Naive B cell (primary cell): Measurements from ENCODE around the gene TCFL5. TPM values are rescaled to one million over a fixed set of nuclear protein-coding genes. Genes with fewer than 3 reads are reported as not detected.

Experiments used
- ATAC-seq, 2 donors: fragments of 150-1000 bp; cut with Tn5 transposase; 2 replicates each; pipeline ENCODE4 v1.10.0; 2021; ENCODE audit warnings: low read depth in 2 of 2, mild to moderate bottlenecking in 2 of 2, moderate library complexity in 2 of 2
- DNase-seq: peaks from one replicate; pipeline ENCODE4 v3.0.0; 2022
- H3K27ac Mint-ChIP-seq, 6 donors: one replicate each; pipeline ENCODE4 v1.8.0; 2020 to 2022; ENCODE audit warnings: mild to moderate bottlenecking in 6 of 6, mixed read lengths in 6 of 6, moderate library complexity in 5 of 6, inconsistent platforms in 2 of 6
- H3K27me3 Mint-ChIP-seq, 3 donors: one replicate each; pipeline ENCODE4 v1.8.0; 2021 to 2022; ENCODE audit warnings: mixed read lengths in 3 of 3, mild to moderate bottlenecking in 1 of 3
- H3K36me3 Mint-ChIP-seq, 2 donors: one replicate each; pipeline ENCODE4 v1.8.0; 2020 to 2022; ENCODE audit warnings: mixed read lengths in 2 of 2, inconsistent platforms in 1 of 2, mild to moderate bottlenecking in 1 of 2
- H3K4me1 Mint-ChIP-seq, 3 donors: one replicate each; pipeline ENCODE4 v1.8.0; 2020 to 2022; ENCODE audit warnings: mixed read lengths in 3 of 3, inconsistent platforms in 1 of 3, mild to moderate bottlenecking in 1 of 3, moderate library complexity in 1 of 3
- H3K4me3 Mint-ChIP-seq, 8 donors: one replicate each; pipeline ENCODE4 v1.8.0; 2020 to 2022; ENCODE audit warnings: mild to moderate bottlenecking in 8 of 8, mixed read lengths in 8 of 8, moderate library complexity in 8 of 8, inconsistent platforms in 2 of 8
- H3K9me3 Mint-ChIP-seq, 7 donors: one replicate each; pipeline ENCODE4 v1.8.0; 2020 to 2022; ENCODE audit warnings: mixed read lengths in 7 of 7, mild to moderate bottlenecking in 5 of 7, inconsistent platforms in 2 of 7, moderate library complexity in 1 of 7
- polyA plus RNA-seq, 6 donors: library from polyadenylated mRNA; unstranded; fragments of 300-500 nt; fragmentation: Illumina TruSeq; gene quantifications; one replicate each; pipeline ENCODE4 v1.2.3, GENCODE V29; 2021; ENCODE audit warnings: low read depth in 6 of 6

The TCFL5 gene
- polyA plus RNA-seq, 6 donors from 2014 or later = 0.51 to 2.0 (median 1.2) TPM

- Mint-ChIP-seq H3K4me1 (no peaks in the 10 kb centered on the region), H3K36me3 (peaks cover 5 to 6% of the 10 kb centered on the region in 2 donors), H3K4me3 (no peak overlapping the region), H3K27ac (no peak overlapping the region), H3K27me3 (no peaks in the 10 kb centered on the region), H3K9me3 (no peaks in the 10 kb centered on the region)
- ATAC-seq (no peak), DNase-seq (no peak)
Measured at GRCh38 chr20:62890444-62890843, 28.8 kb upstream of the TCFL5 start.

GRCh38 chr20:62889871-62890270 is 28.2 kb upstream of the TCFL5 start:
- Mint-ChIP-seq H3K9me3 (no peaks in the 10 kb centered on the region), H3K27me3 (no peaks in the 10 kb centered on the region), H3K27ac (no peak overlapping the region), H3K4me1 (no peaks in the 10 kb centered on the region), H3K36me3 (peaks cover 0 to 6% of the 10 kb centered on the region in 2 donors), H3K4me3 (no peak overlapping the region)
- DNase-seq (no peak), ATAC-seq (no peak)

- peaks cover 0 to 6% of the 10 kb centered on the region in 2 donors for H3K36me3 Mint-ChIP-seq
- ATAC-seq (no peak), DNase-seq (no peak)
- no peak overlapping the region for H3K27ac Mint-ChIP-seq
- H3K4me3 Mint-ChIP-seq = no peak overlapping the region
- H3K27me3 Mint-ChIP-seq = no peaks in the 10 kb centered on the region
- H3K4me1 Mint-ChIP-seq = no peaks in the 10 kb centered on the region
- H3K9me3 Mint-ChIP-seq = no peaks in the 10 kb centered on the region
Measured at GRCh38 chr20:62889411-62889810, 27.8 kb upstream of the TCFL5 start.

- Mint-ChIP-seq H3K9me3 (no peaks in the 10 kb centered on the region), H3K27me3 (no peaks in the 10 kb centered on the region), H3K36me3 (peaks cover 0 to 6% of the 10 kb centered on the region in 2 donors), H3K27ac (no peak overlapping the region), H3K4me1 (no peaks in the 10 kb centered on the region), H3K4me3 (no peak overlapping the region)
- ATAC-seq = no peak
- DNase-seq = no peak
Measured at GRCh38 chr20:62888910-62889309, 27.3 kb upstream of the TCFL5 start.

GRCh38 chr20:62888406-62888805 is 26.8 kb upstream of the TCFL5 start:
- Mint-ChIP-seq H3K4me3 (no peak overlapping the region), H3K36me3 (peaks cover 0 to 6% of the 10 kb centered on the region in 2 donors), H3K27ac (peak overlapping the region in 1 of 6 donors; percentile 27), H3K4me1 (no peaks in the 10 kb centered on the region), H3K27me3 (no peaks in the 10 kb centered on the region), H3K9me3 (no peaks in the 10 kb centered on the region)
- no peak for DNase-seq
- ATAC-seq = no peak

DNA sequence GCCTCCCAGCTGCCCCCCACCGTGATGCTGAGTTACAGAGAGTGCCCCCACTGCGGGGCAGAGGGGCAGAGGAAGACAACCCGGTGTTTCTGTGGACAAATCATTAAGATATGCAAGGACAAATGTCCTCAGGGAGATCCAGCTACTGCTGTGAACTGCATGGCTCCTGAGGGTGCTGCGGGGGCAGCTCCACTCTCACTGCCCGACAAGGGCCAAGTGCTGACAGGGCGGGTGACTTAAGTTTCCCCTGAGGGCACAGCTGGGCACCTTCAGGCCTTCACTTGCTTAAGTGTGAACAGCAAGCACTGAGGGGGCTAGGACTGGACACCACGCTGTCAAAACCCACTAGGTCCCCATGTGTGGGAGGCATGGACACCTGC is 26.2 kb upstream of the TCFL5 start:
- Mint-ChIP-seq H3K36me3 (peaks cover 0 to 6% of the 10 kb centered on the region in 2 donors), H3K4me1 (no peaks in the 10 kb centered on the region), H3K4me3 (no peak overlapping the region), H3K27me3 (no peaks in the 10 kb centered on the region), H3K27ac (no peak overlapping the region), H3K9me3 (no peaks in the 10 kb centered on the region)
- DNase-seq = no peak
- ATAC-seq = no peak

DNA sequence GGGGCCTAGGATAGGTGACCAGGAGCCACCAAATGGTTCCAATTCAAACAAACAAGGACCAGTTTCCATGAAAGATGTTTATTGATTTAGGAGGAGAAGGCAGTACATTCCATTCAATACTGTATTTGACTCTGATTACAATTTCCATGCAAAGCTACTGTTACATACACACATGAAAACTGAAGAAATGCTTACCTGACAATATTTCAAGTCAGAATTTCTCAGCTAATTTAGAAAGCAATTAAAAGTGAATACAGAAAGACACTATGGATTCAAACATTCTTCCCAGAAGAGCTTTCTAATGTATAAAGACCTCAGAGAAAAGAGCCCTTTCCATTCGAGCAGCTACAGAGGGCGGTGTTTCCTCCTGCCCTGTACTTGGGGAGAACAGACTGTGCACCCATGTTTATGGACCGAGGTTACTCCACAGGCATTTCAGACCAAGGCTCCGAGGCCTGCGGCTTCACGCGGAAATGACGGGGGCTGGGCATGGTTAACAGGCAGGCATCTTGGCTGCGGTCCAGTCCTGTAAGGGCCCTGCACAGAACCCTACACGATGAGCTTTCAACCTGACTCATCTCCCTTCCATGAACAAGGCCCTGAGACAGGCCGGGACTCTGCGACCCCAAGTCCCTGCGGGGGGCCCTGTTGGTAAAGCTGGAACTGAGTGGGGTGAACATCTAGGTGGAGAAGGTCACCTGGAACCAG is 25.7 kb upstream of the TCFL5 start:
- H3K27ac Mint-ChIP-seq = peak overlapping the region in 1 of 6 donors; percentile 36
- peaks cover 0 to 6% of the 10 kb centered on the region in 2 donors for H3K36me3 Mint-ChIP-seq
- no peaks in the 10 kb centered on the region for H3K27me3 Mint-ChIP-seq
- no peak overlapping the region for H3K4me3 Mint-ChIP-seq
- no peaks in the 10 kb centered on the region for H3K4me1 Mint-ChIP-seq
- no peaks in the 10 kb centered on the region for H3K9me3 Mint-ChIP-seq
- DNase-seq (no peak), ATAC-seq (no peak)

GRCh38 chr20:62886709-62887058 is 25.1 kb upstream of the TCFL5 start:
- H3K4me1 Mint-ChIP-seq = peaks cover 0 to under 1% (median 0%) of the 10 kb centered on the region in 3 donors
- no peak for ATAC-seq

DNA sequence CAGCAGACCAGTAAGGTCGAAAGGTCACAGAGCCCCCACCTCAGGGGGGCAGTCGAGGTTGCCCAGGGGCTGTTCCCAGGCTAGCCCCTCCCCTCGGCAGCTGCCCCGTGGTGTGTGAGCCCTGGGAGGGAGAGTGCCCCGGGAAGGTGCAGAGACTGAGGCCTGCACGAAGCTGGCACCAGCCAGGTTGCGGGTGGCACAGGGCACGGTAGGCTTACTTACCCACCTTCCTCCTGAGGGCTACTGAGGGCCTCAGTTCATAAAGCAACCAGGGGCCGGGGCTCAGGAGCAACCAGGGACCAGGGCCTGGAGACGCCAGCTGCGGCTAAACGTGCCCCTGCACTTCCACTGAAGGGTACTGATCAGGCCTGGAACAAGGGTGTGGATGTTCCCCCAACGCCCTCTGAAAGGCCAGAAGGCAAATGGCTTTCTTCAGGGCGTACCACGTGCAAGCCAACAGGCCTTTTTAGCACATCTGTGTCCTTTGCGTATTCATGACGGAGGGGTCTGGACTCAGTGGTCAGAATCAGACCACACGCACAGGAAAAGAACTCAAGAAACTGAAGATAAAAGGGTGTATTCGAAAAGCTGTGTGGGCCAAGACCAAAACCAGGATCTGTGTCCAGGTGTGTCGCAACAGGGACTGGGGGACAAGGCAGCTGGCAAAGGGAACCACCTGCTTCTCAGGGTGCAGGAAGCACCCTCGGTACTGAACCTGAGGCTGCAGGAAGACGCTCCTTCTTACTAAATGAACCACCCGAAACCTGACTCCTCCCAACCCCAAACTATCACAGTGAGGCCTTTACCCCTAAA is 24.5 kb upstream of the TCFL5 start:
- no peak for ATAC-seq
- no peak overlapping the region for H3K27ac Mint-ChIP-seq

More at GRCh38 chr20:62886709-62887058, 25.1 kb upstream of the TCFL5 start:
- DNase-seq = no peak
- H3K36me3 Mint-ChIP-seq = peaks cover 3 to 6% of the 10 kb centered on the region in 2 donors
- H3K9me3 Mint-ChIP-seq = no peaks in the 10 kb centered on the region
- H3K27ac Mint-ChIP-seq = peak overlapping the region in 3 of 6 donors; percentile 31 to 78 (median 36)
- no peak overlapping the region for H3K4me3 Mint-ChIP-seq
- no peaks in the 10 kb centered on the region for H3K27me3 Mint-ChIP-seq

DNA sequence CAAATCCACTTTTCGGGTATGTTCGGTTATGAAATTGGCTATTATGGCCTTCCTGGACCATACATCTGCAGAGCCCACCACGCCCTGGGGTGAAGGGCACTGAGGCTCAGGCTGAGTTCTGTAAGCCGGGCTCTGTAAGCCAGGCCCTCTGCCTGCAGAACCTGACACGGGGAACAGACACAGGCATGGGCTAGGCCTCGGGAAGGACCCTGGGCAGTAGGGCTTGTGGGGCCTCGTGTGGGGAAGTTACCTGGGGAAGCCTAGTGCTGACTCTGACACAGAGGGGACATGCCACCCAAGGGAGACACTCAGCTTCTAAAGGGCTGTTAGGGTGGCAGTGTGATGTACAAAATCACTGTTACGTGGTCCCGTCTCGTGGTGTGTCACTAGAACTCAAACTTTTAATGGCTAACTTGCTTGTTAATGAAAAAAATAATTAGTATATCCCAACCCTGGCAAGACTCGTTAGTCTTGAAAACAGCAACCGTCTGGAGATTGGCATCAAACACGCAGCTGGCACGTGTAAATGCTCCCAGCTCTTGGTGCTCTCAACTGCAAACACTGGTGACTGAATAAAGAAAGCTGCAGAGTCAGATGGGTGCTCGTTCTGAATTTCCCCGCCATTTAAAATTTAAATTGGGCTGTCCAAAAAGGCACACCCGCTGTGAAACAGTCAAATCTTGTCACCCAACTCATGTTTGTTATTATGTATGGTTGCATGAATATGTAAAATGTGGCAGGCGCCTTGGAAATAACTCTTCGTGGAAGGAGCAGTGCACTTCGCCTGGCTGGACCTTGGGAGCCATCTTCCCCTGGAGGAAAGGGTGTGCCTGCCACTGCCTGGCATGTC is 23.6 kb upstream of the TCFL5 start:
- Mint-ChIP-seq H3K27ac (no peak overlapping the region), H3K4me3 (no peak overlapping the region), H3K36me3 (peaks cover 0 to 9% of the 10 kb centered on the region in 2 donors), H3K27me3 (no peaks in the 10 kb centered on the region), H3K4me1 (peaks cover 0 to 4% (median 0%) of the 10 kb centered on the region in 3 donors), H3K9me3 (no peaks in the 10 kb centered on the region)
- no peak for ATAC-seq
- DNase-seq = no peak

More for the DNA sequence above, 24.5 kb upstream of the TCFL5 start:
- peaks cover 2 to 9% of the 10 kb centered on the region in 2 donors for H3K36me3 Mint-ChIP-seq
- no peaks in the 10 kb centered on the region for H3K27me3 Mint-ChIP-seq
- DNase-seq = no peak
- H3K4me3 Mint-ChIP-seq = no peak overlapping the region
- peaks cover 0 to 4% (median 0%) of the 10 kb centered on the region in 3 donors for H3K4me1 Mint-ChIP-seq
- no peaks in the 10 kb centered on the region for H3K9me3 Mint-ChIP-seq

DNA sequence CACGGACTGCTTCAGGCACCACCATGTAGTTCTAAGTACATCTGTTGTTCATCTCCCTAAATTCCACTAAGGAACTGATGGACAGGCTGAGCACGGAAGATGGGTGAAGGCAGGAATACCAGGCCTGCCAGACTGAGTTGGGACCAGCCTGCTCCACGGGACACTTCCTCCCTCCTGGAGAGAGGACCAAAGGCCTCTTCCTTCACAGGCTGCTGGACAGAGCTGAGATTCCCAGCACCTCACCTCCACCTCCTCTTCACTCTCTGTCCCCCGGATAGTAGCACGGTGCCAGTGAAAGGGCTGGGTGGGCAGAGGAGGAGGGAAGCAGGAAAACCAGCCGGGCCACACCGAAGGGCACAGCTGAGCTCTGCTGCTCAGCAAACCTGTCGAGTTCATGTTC is 22.9 kb upstream of the TCFL5 start:
- DNase-seq (no peak), ATAC-seq (no peak)
- peaks cover 0 to 9% of the 10 kb centered on the region in 2 donors for H3K36me3 Mint-ChIP-seq
- H3K27ac Mint-ChIP-seq = peak overlapping the region in 1 of 6 donors; percentile 45
- H3K27me3 Mint-ChIP-seq = no peaks in the 10 kb centered on the region
- H3K9me3 Mint-ChIP-seq = no peaks in the 10 kb centered on the region
- no peak overlapping the region for H3K4me3 Mint-ChIP-seq
- H3K4me1 Mint-ChIP-seq = peaks cover 0 to 4% (median 0%) of the 10 kb centered on the region in 3 donors

GRCh38 chr20:62882426-62882825 is 20.8 kb upstream of the TCFL5 start:
- Mint-ChIP-seq H3K27me3 (no peaks in the 10 kb centered on the region), H3K27ac (no peak overlapping the region), H3K4me3 (no peak overlapping the region), H3K9me3 (no peaks in the 10 kb centered on the region), H3K36me3 (peaks cover 0 to 9% of the 10 kb centered on the region in 2 donors), H3K4me1 (peaks cover 0 to 4% (median 3%) of the 10 kb centered on the region in 3 donors)
- DNase-seq (no peak), ATAC-seq (no peak)

DNA sequence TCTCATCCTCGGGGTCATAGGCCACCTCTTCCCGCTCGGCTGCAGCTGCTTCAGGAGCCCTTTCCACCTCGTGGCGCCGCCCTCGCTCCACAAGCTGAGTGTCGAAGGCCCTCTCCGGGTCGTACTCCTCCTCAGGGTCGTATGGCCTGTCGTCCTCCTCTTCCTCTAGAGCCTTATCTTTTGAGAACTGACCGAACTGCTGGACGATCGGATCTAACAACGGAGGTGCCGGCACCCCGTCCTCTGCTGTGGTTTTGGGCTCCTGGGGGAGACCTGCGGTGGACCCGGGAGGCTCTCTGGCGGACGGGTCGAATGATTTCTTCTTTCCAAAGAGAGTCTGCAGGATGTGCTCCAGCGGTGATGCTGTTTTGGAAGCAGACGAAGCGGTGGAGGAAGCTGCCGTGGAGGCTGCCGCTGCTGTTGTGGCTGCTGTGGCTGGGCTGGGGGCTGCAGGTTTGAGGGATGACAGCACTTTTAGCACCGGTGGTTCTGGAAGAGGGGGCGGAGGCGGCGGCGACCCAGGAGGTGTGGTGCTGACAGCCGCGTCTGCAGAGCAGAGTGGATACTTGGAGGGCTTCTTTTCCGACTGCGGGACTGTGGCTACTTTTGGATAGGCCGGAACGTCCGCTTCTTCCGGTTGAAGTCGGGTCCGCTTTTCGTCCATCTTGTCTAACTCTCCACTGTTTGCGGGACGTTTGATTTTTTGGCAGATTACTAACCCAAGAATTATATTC is 20.2 kb upstream of the TCFL5 start:
- no peaks in the 10 kb centered on the region for H3K27me3 Mint-ChIP-seq
- H3K36me3 Mint-ChIP-seq = peaks cover 0 to 9% of the 10 kb centered on the region in 2 donors
- H3K4me1 Mint-ChIP-seq = peaks cover 0 to 4% (median 3%) of the 10 kb centered on the region in 3 donors
- no peak overlapping the region for H3K4me3 Mint-ChIP-seq
- ATAC-seq (no peak), DNase-seq (no peak)
- H3K27ac Mint-ChIP-seq = peak overlapping the region in 1 of 6 donors; percentile 34
- H3K9me3 Mint-ChIP-seq = no peaks in the 10 kb centered on the region
